GM19463 (cell line): Measurements from ENCODE around the gene MAD1L1.
"Not testable (repeated sequence)": the region's sequence is repeated elsewhere in the genome, so short reads cannot be mapped to it uniquely, and the experiment has no call there.

Source experiments
- ATAC-seq: cut with Tn5 transposase; IDR thresholded peaks from one replicate; pipeline ENCODE4 v1.9.1; 2021; ENCODE audit warnings: mild to moderate bottlenecking, moderate library complexity; ENCODE audit not compliant: unreplicated experiment

The MAD1L1 gene

DNA sequence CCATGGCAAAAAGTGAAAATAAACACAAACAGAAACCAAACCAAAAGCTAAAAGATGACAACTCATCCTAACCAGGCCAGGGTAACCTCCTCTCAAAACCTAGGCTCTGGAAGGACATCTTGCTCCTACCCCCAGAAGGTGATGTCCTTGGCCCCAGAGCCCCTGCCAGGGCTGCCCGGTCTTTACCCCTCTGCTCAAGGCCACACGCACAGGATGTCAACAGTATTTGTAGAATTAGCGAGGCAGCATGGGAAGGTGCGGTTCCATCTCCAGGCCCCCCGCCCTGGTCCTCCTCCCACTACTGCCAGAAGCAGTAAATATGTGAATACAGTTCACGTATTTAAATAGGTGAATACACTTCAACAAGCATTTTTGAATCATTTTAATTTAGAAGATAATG, 356.1 kb downstream of the MAD1L1 start:
- not testable (repeated sequence) for ATAC-seq

- ATAC-seq, result not testable (repeated sequence)
Measured at GRCh38 chr7:1875392-1876199, 357.1 kb downstream of the MAD1L1 start.

GRCh38 chr7:1874590-1875391, 358.0 kb downstream of the MAD1L1 start:
- ATAC-seq, result not testable (repeated sequence)

GRCh38 chr7:1873857-1874589, 358.7 kb downstream of the MAD1L1 start:
- no peak for ATAC-seq

- ATAC-seq, result no peak
Measured at GRCh38 chr7:1873421-1873820, 359.3 kb downstream of the MAD1L1 start.

- ATAC-seq, result no peak
Measured at GRCh38 chr7:1873070-1873405, 359.7 kb downstream of the MAD1L1 start.

DNA sequence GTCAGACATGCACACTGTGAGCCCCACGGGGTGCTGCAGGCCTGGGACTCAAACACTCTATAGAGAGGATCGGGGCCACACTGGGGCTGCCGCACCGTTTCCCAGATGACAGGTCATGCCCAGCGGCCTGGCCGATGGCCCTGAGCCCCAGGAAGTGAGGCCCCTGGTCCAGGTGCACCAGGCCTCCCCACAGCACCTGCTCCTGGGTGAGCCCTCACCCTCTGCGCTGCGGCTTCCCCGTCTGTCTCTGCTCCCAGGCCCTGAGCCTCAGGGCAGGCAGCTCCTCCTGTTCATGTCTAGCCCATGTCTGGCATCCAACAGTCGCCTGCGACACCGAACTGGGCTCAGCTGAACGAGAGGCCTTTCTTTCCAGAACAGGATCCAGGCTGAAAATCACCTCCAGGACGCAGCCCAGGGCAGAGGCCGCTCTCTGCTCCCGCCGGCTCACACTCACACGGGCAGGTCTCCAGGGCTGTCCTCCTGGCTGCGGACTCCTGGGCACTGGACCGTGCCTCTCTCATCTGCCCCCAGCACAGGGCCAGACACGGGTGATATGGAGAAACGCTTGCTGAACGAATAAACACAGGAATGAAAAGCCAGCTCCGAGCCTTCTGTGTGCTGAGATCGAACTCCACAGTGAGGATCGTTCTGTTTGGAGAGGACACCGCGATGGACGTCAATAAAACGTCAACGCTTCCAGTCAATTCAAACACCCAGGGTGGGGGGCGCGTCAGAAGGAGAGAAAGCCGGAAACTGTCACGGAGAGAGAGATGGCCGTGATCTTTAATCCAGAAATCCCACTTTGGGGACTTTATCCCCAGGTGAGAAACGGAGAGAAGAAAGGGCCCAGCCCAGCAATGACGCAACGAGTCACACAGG, 360.3 kb downstream of the MAD1L1 start:
- no peak for ATAC-seq

DNA sequence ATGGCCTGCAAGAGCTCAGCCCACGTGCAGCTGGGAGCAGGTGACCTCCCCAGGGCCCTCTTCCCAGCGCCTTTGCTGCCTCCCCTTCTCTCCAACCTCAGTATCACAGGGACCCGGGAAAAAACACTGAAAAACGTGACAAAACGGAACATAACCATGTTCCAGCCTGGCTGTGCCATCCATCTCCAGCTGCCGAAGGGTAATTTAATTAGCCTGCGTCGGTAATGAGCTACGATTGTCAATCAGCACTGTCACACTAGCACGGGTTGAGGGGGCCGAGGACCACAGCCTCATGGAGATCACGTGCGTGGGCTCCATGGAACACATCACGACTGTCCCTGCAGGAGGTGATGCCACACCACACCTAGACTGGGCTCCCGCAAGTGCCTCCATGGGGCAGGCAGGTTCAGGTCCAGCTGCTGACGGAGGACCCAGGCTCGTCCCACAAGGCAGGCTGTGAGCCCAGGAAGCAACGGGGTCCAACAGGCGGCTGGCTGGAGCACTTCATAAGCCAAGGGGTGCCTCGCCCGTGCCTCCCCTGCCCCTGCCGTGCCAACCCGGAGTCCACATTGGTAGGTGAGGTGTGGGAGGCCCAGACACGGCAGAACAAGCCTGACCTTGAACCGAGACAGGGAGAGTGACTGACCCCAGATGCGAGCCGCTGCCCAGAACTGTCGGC, 363.2 kb downstream of the MAD1L1 start:
- ATAC-seq, result no peak

- ATAC-seq, result no peak
Measured at GRCh38 chr7:1868516-1869165, 364.1 kb downstream of the MAD1L1 start.

DNA sequence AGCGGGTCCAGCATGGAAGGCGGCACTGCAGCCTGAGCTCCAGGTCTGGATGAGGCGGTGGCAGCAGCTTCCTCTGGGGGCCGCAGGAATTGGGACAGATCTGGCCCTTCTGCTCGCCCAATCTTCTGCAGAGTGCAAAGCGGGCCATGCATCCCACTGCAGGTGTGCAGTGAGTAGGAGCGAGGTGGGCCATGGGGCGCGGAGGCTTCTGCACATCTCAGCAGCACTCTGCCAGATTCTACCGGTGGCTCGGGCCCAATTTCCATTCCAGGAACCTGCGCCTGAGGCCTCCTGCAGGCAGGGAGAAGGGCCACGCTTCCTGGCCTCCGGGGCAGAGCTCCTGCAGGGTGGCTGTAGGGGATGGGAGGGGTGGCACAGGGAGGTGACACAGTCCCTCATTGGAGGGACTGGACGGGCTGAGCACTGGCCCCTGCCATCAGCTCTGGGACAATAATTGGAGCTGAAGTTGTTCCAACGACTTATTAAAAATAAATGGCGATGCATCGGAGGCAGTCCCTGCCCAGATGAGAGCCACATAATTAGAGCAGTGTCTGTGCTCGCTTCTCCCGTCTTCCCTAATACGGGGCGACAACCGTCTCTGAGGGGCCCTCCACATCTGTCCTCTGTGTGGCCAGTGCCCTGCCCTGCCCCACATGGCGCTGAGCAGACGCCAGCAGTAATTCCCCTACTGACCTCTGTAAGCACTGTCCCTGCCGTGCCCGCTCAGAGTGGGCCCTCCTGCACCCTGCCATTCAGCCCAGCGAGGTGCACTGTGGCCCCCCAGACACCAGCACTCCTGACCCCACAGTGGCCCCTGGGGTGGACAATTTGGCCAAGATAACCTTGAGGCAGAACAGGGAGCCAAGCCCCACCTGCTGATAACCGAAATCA, 365.1 kb downstream of the MAD1L1 start:
- ATAC-seq, result no peak

- no peak for ATAC-seq
Measured at GRCh38 chr7:1866601-1867000, 366.1 kb downstream of the MAD1L1 start.

DNA sequence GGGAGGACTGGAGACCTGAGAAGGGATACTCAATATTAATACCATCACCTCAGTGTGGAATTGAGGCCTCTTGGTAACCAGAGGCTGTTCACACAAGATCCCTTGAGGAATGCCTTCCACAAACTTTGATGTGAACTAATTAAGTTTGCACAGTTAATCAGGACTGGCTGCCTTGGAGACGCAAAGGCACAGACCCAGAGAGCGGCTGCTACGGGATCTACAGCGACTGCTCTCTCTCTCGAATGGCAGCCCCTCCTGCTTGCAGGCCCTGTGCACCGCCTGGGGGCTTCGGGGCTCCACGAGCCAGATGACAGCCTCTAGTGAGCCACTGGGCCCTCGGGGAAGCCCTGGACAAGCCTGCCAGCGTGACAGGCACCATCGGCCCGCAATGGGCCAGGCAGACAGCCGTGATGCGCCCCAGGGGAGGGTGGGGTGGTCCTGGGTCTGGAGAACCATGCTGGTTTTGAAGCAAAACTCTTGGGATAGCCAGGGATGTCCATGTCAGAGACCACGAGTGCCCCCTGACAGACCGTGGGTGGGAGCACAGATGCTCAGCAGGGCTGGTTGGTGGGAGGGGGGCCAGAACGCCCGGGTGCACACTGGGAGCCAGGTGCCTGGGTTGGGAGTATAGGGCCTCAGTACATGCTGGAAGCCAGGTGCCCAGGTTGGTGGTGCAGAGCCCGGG, 367.0 kb downstream of the MAD1L1 start:
- ATAC-seq, result no peak

DNA sequence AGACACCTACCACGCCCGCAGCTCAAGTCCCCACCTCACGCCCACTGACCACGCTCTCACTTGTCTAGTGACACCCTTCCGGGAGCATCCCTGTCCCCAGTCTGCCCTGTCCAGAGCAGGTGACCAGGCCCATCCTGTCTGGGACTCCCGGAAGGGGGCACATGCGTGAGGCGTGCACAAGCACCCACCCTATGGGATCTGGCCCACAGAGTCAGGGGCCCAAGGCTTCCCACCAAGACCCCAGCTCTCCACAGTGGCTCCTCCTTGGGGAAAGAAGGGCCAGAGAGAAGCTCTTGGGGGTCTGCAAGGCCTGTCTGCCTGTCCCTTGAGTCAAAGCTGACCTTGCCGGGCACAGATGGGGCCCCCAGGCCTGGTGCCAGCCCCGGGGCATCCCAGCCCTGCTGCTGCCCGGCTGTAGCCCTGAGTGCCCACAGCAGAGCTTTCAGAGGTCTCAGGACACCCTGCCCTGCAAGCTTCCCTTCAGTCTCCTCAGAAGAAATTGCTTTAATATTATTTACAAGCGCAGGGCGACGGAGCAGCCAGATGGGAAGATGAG, 367.7 kb downstream of the MAD1L1 start:
- no peak for ATAC-seq

DNA sequence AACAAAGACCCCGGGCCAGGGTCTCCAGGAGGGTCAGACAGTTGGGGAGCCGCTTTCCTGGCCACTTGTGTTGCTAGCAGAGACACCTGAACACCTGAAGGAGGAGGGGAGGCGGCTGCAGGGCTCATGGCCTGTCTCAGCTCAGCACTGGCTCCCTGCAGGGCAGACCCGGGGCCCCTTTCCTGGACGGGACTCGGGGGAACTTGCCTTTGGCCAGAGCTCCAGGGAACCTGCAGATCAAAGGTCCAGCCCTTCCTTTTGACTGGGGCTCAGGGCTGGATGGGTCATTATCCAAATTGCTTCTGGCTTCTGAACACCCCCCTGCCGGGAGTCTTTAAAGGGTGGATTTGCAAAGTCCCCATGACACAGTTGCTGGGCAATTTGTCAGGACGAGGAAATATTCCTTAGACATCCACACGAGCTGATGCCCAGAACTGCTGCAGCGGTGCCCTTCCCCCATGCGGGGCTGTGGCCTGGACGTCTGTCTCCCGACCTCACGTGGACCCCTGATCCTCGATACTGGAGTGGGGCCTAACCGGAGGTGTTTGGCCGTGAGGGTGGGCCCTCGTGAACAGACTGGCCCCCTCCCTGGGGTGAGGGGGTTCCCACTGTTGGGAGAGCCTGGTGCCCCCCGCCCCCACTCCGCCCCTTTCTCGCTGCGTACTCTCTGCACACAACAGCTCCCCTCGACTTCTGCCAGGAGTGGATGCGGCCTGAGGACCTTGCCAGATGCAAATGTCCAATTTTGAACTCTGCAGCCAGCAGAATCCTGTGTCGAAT, 368.4 kb downstream of the MAD1L1 start:
- no peak for ATAC-seq

DNA sequence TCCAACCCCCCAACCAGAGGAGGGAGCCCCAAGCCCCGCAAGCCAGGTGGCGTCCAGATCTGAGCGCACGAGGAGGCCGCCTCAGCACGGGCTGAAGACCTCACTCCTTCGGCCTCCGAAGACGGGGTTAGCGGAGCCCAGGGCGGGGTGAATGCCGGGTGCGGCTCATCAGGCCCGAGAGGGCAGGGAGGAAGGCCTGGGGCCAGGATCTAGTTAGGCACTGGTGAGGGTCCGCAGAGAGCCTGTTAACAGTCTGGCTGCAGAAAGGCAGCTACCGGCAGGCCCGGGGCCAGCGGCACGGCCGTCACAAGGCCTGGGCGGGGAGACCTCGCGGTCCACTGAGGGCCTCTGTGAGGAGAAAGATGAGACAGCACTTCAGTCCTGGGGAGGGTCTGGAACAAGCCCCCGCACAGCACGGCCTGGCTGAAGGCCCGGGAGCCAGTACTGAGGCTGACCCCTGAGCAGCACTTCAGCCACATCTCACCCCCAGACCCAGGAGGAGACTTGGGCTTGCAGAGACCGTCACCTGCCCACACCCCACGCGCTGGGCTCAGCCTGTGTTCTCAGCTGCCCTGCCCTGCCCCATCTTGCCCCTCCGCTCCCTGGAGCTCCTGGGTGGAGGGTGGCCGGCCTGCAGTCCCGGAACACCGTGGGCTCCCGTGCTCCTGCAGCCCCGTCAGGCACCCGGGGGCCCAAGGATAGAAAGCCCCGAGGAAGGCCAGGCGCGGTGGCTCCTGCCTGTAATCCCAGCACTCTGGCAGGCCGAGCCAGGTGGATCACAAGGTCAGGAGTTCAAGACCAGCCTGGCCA, 369.4 kb downstream of the MAD1L1 start:
- no peak for ATAC-seq

DNA sequence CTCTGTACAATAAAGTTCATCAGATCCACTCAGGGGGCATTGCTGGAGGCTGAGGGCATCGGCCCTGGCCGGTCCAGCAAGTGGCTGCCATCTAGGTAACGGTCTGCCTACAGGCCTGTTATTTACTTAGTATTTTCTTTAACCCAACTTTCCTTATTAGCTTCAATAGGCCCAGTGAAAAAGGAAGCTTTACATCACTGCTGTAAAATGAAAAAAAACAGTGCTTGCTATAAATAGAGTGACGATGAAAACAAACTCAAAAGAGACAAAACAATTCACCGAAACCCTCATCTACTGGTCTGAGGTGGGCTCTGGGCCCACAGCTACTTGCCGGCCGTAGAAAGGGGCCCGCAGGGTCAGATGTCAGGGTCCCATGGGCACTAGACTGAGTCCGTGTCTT, 370.2 kb downstream of the MAD1L1 start:
- ATAC-seq, result no peak
